NCI-H2081 (cell line): ENCODE data around the gene CREBBP.

Experiments
- DNase-seq, 2 experiments: peaks; one replicate each; lab custom pipeline; 2025; lab: John Stamatoyannopoulos, UW

CREBBP gene

DNA sequence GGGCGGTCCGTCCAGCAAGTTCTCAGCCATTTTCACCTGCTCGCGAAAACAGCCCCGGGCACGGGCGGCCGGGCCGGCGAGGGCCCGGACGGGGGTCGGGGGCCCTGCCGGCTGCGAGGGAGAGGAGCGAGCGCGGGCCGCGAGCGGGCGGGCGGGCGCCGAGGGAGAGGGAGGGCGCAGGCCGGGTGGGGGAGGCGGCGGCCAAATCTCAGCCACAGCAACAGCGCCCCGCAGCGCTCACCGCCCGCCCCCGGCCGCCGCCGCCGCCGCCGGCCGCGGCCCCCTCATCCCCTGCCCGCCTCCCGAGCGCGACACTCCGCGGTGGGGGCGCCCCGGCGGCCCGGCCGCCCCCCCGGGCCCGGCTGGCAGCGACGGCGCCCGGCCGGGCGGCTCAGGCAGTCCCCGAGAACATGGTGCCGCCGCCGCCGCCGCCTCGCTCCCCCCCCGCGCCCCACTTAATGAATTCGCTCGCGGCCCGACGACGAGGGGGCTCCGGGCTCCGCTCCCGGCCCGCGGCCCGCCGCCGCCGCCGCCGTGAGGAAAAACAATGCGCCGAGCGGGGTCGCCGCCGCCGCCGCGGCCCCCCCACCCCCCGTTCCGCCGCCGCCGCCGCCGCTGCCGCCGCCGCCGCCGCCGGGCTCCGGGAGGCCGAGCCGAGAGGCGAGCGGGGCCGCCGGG is 487 bp downstream of the CREBBP start:
- DNase-seq: peak; percentile 52 to 55

GRCh38 chr16:3879258-3879886 is 1.1 kb downstream of the CREBBP start:
- DNase-seq: no peak

GRCh38 chr16:3878610-3879009 is 1.9 kb downstream of the CREBBP start:
- DNase-seq: no peak

DNA sequence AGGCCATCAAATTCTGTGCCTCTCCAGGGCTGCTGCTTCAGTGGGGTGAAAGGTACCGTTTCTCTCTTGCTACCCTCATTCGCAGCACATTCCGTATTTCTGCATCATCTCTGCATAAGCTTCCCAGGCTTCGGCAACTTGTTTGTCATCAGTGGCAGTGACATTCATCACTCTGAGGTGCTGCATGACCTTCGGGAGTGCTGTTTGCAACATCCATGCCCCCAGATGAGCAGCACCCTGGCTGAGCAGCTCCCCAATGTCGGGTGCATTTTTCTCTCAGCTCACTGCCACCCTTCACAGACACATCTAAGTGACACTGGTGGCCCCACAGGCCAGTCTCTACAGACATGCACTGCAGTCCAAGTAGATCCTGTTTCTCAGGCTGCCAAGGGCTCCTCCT is 3.8 kb downstream of the CREBBP start:
- no peak for DNase-seq

- DNase-seq: no peak
Measured at GRCh38 chr16:3876160-3876559, 4.4 kb downstream of the CREBBP start.

- no peak for DNase-seq
Measured at GRCh38 chr16:3874794-3875692, 5.5 kb downstream of the CREBBP start.

DNA sequence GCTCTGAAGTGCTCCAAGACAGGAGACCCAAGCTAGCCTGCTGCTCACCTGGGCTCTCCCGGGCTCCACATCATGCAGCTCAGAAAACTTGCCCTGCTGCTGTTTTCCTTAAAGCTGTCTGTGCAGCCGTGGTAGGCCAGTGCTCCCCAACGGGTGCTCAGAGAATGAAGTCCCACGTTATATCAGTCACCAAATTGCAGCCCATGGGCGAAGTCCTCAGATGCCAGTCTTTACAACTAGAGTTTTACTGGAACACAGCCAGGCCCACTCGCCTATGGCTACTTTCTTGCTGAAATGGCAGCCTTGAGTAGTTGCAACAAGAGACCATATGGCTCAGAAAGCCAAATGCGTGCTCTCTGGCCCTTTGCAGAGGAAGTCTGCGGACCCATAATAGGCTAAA is 6.3 kb downstream of the CREBBP start:
- no peak for DNase-seq

DNA sequence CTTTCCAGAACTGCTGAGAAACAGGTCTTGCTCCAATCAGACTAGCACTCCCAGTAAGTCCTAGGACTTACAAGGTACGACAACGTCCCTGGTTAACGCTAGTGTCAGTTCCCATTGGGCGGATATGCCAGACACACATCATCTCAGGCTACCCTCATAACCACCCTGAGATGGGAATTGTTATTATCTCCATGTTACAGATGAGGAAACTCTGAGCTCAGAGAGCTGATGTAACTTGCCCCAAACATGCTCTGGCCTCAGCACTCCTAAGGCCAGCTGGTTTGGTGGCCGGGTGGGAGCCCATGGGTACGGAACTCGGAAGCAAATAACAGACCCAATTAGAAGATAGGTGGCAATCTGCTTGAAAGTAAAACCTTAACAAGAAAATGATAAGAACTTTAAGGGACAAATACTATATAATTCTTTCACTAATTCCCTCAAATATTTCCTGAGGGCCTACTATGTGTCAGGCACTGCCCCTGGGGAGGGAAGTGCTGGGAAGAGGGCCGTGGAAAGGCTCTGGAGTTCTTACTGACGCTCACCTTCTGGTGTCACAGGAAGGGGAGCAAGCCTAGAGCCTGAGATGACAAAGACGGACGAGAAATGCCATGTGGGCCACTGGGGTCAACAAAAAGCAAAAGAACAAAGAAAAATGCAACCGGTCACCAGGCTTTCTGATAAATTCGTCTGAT is 6.9 kb downstream of the CREBBP start:
- DNase-seq: no peak

DNA sequence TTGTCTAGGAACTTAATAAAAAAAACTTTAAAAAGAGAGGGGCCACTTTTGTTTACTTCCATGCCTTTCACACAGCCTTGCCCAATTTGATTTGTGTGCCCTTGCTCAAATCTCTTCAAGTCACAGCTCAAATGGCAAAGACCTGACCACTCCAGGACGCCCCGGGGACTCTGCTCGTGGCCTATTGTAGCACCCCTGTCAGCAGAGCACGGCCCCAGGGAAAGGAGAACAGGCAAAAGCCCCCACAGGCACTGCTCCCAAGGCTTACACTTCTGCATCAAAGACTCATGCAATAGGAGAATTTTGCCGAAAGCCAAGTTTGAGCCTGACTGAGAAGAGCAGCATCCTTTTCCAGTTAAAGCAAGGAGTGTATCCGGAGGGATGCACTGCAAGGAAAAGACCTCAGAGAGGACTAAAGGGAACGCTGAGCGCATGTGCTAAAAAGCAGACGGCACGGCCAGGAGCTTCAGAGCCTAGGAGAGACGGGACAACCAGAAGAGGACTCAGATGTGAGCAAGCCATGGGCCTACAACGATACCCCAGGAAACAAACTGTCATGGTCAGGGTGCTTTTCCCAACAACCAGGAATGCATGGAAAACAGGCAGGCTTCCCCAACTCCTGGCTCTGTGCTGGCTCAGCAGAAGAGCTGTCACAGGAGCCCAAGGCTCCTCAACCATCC is 8.2 kb downstream of the CREBBP start:
- no peak for DNase-seq

DNA sequence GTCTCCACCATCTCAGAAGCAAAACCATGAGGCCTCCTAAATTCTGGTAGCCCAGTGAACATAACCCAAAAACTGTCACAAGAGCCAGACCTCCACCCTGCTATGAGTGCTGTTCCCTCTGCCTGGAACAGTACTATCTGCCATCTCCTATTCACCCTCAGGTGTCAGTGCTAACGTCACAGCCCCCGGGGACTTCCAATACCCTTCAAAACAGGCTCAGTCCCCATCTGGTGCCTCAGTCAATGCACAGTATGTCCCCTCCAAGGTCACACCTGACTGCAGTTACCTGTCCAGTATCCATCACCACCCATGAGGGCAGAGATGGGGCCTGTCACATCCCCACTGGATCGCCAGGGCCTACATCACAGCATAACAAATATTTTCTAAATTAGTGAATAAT is 11.5 kb downstream of the CREBBP start:
- no peak for DNase-seq

DNA sequence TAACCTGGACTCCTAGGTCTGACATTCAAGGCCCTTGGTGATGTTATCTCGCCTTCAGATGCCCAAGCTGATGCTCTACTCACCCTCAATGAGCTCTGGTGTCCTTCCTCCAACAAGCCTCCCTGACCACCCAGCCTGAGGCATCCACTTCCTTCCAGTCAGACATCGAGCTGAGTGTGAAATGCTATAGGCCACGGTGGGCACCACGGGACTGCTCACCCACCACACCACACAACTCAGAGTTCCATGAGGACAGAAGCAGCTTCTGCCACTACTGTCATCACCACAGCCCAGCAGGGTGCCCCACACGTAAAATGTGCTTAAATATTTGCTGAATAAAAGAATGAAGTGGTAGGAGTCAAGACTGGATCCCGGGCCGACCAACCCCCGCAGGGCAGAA is 12.0 kb downstream of the CREBBP start:
- no peak for DNase-seq

DNA sequence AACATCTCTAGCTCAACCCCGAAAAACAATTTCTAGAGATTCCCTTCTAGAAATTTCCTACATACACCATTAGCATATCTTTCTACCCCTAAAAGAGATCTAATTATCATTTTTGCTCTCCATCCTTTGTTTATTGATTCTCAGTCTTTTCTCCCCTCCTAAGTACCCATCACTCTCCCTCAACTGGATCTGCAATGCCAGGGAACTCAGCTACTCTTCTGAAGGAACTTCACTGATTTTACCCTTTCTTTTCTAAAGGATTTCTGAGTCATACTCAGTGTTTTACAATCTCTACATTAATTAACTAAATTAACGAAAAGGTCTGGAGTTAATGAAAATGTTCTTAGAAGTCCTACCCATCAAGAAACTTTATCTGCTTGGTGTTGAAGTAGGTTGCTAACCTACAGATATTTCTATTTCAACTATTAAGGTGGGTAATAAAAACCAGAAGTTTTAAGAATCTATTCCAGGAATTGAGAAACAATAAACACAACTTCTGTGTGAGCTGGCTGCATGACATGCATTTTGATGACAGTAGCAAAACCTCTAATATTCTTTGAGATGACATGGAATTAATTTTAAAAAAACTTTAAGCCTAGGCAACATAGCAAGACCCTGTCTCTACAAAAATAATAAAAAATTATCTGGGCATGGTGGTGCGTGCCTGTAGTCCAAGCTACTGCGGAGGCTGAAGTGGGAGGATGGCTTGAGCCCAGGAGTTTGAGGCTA is 13.6 kb downstream of the CREBBP start:
- DNase-seq: no peak

- peak in 1 of 2 experiments; percentile 19 for DNase-seq
Measured at GRCh38 chr16:3865241-3865640, 15.3 kb downstream of the CREBBP start.

DNA sequence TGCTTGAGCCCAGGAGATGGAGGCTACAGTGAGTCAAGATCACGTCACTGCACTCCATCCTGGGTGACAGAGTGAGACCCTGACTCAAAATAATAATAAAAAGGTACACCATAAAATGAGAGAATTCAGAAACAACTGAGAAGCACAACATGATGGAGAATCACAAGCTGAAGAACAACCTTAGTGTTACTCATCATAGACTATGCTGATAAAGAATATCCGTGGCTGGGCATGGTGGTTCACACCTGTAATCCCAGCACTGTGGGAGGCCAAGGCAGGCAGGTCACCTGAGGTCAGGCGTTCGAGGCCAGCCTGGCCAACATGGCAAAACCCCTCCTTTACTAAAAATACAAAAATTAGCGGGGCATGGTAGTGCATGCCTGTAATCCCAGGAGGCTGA is 16.0 kb downstream of the CREBBP start:
- no peak for DNase-seq

- DNase-seq: no peak
Measured at GRCh38 chr16:3863587-3863986, 16.9 kb downstream of the CREBBP start.

DNA sequence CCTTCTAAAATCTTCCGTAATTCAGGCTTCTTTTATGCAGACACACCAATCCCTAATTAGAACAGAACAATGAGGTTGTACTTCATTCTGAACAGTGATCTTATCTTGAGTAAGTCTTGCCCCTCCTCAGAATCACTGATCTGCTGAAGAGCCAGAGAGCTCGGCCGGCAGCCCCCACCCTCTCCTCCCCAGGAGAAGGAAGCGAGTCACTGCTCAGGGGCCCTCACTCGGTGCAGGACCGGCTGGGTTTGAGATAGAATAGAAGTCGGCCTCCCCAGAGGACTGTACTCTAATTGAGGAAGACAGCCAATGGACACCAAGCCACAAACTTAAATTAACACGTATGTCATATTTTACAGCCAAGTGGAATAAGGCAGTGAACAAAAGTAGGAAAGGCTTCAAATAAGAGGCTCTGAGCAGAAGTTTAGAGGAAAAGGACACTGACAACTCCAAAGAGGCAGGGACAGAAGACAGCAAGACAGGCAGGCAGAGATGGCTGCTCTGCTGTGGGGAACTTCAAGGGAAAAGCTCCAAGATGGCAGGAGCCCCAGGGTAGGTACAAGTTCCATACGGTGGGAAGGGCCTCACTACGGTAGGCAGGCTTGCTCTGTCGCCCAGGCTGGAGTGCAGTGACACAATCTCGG is 18.6 kb downstream of the CREBBP start:
- no peak for DNase-seq

- DNase-seq: no peak
Measured at GRCh38 chr16:3859889-3860288, 20.6 kb downstream of the CREBBP start.

DNA sequence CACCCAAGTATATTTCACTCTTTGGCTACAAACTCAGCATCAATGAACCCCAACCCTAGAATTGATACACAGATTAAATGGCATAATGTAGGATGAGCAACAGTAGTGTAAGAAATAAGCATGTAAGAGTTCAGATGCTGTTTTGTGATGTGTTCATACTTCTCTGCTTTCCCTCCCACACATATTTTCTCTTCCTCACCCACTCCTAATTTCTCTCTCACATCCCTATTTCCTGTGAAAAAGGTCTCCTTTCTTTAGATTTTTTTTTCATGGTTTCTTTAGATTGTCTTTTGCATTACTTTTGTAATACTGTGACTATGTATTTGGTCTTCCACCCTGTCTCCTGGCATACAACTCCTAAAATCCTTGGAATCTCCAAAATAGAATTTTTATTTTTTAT is 21.7 kb downstream of the CREBBP start:
- no peak for DNase-seq

DNA sequence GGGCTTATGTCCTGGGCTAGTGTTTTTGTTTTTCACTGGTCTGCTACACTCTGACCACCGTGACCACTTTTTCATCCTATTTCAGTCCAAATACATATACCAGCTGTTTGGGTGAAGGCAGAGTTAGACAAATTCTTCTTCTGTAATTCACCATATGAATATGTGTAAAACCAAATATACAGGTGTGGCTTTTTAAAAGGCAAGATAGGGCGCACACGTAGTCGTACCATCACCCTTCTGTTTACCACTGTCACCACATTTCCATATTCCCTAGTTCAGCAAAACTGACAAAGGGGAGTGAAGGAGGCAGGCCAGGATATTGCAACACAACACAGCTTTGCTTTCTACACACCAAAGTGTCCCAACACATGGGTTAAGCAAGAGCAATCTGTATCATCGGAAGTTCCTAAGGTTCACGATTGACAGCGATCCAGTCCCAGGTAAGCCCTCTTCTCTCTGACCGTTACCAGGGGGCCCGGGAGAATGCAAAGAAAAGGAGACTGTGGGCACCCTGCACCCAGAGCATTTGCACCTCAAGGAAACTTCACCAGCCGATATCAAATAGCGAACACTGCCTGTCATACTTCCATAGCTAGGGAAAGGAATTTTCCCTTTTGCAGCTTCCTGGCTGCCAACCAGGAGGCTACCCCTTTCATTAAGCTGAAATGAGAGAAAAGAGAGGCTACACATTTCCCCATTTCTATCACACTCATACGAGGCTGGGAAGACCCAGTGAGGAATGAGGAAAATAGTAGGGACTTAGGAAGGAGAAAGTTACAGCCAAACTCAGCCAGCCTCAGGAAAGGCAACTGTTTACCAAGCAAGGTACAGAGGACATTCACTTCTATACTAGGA is 23.1 kb downstream of the CREBBP start:
- DNase-seq: no peak
